Mesenchymal stem cell (in vitro differentiated cells and primary cell): Measurements from ENCODE around the gene RRP1B.

Experiments used
- DNase-seq: peaks from one replicate; pipeline ENCODE4 v3.0.0-alpha.2; 2013
- H2AFZ ChIP-seq: one replicate; pipeline ENCODE4 v1.6.1; 2013; ENCODE audit warnings: low read depth, mild to moderate bottlenecking, control low read depth, inconsistent platforms, low read length, moderate library complexity
- H2AK5ac ChIP-seq: 2 replicates; pipeline ENCODE4 v1.6.1; 2013; ENCODE audit warnings: low read length, moderate library complexity, mild to moderate bottlenecking, inconsistent platforms; ENCODE audit not compliant: severe bottlenecking
- H2BK120ac ChIP-seq: one replicate; pipeline ENCODE4 v1.6.1; 2013; ENCODE audit warnings: low read depth, mild to moderate bottlenecking, inconsistent platforms, low read length, moderate library complexity
- H2BK12ac ChIP-seq, 2 experiments: one replicate each; pipeline ENCODE4 v1.6.1; 2013; ENCODE audit warnings: inconsistent platforms in 2 of 2, low read length in 2 of 2, mild to moderate bottlenecking in 2 of 2, moderate library complexity in 2 of 2, control low read depth in 1 of 2
- H2BK15ac ChIP-seq: one replicate; pipeline ENCODE4 v1.6.1; 2013; ENCODE audit warnings: mild to moderate bottlenecking, low read depth, inconsistent platforms; ENCODE audit not compliant: poor library complexity, severe bottlenecking
- H2BK5ac ChIP-seq: 2 replicates; pipeline ENCODE4 v1.6.1; 2013; ENCODE audit warnings: low read depth, mild to moderate bottlenecking, low read length, control low read depth, inconsistent platforms; ENCODE audit not compliant: poor library complexity, severe bottlenecking
- H3K14ac ChIP-seq, 2 experiments: one replicate each; pipeline ENCODE4 v1.6.1; 2013; ENCODE audit warnings: inconsistent platforms in 2 of 2, low read length in 2 of 2, control low read depth in 1 of 2, mild to moderate bottlenecking in 1 of 2, moderate library complexity in 1 of 2
- H3K18ac ChIP-seq, 2 experiments: one replicate each; pipeline ENCODE4 v1.6.1; 2013; ENCODE audit warnings: inconsistent platforms in 2 of 2, low read length in 2 of 2, control low read depth in 1 of 2, low read depth in 1 of 2, mild to moderate bottlenecking in 1 of 2
- H3K23ac ChIP-seq, 2 experiments: one replicate each; pipeline ENCODE4 v1.6.1; 2013; ENCODE audit warnings: inconsistent platforms in 2 of 2, low read length in 2 of 2, mild to moderate bottlenecking in 2 of 2, moderate library complexity in 2 of 2, control low read depth in 1 of 2
- H3K27ac ChIP-seq: 2 replicates; pipeline ENCODE4 v1.5.1; 2013; ENCODE audit warnings: mild to moderate bottlenecking, moderate library complexity, low read length, control low read depth, inconsistent platforms; ENCODE audit not compliant: poor library complexity, severe bottlenecking
- H3K27me3 ChIP-seq, 2 experiments: 2 replicates each; pipeline versions ENCODE4 v1.6.1 to v1.7.0; 2013; ENCODE audit warnings: low read length in 2 of 2, mild to moderate bottlenecking in 2 of 2, moderate library complexity in 2 of 2, control low read depth in 1 of 2, inconsistent platforms in 1 of 2; ENCODE audit not compliant: control insufficient read depth in 1 of 2, insufficient read depth in 1 of 2
- H3K36me3 ChIP-seq, 2 experiments: 2 replicates each; pipeline versions ENCODE4 v1.6.1 to v1.7.0; 2013; ENCODE audit warnings: low read length in 2 of 2, control low read depth in 1 of 2, inconsistent platforms in 1 of 2, low read depth in 1 of 2, mild to moderate bottlenecking in 1 of 2; ENCODE audit not compliant: insufficient read depth in 2 of 2, control insufficient read depth in 1 of 2
- H3K4ac ChIP-seq, 2 experiments: one replicate each; pipeline ENCODE4 v1.6.1; 2013; ENCODE audit warnings: inconsistent platforms in 2 of 2, low read length in 2 of 2, mild to moderate bottlenecking in 2 of 2, moderate library complexity in 2 of 2, control low read depth in 1 of 2, low read depth in 1 of 2
- H3K4me1 ChIP-seq: 2 replicates; pipeline ENCODE4 v1.6.1; 2013; ENCODE audit warnings: low read depth, low read length, control low read depth; ENCODE audit not compliant: control insufficient read depth, insufficient read depth
- H3K4me2 ChIP-seq: 2 replicates; pipeline ENCODE4 v1.6.1; 2013; ENCODE audit warnings: low read length, mild to moderate bottlenecking, inconsistent platforms; ENCODE audit not compliant: poor library complexity, severe bottlenecking
- H3K4me3 ChIP-seq, 2 experiments: 2 replicates each; pipeline versions ENCODE4 v1.5.1 to v1.7.0; 2013; ENCODE audit warnings: low read length in 2 of 2, mild to moderate bottlenecking in 2 of 2, control low read depth in 1 of 2, low read depth in 1 of 2; ENCODE audit not compliant: insufficient read depth in 1 of 2
- H3K79me1 ChIP-seq: replicated peaks from 2 replicates; pipeline ENCODE4 v1.6.1; 2013; ENCODE audit warnings: mild to moderate bottlenecking, control low read depth, low read length, inconsistent platforms; ENCODE audit not compliant: poor library complexity, severe bottlenecking
- H3K9ac ChIP-seq: 2 replicates; pipeline ENCODE4 v1.7.0; 2013; ENCODE audit warnings: mild to moderate bottlenecking, low read length, moderate library complexity
- H3K9me3 ChIP-seq: 2 replicates; pipeline ENCODE4 v1.7.0; 2013; ENCODE audit warnings: mild to moderate bottlenecking, low read length; ENCODE audit not compliant: control insufficient read depth
- H4K8ac ChIP-seq: one replicate; pipeline ENCODE4 v1.6.1; 2013; ENCODE audit warnings: inconsistent platforms, mild to moderate bottlenecking, low read length, moderate library complexity
- H4K91ac ChIP-seq: one replicate; pipeline ENCODE4 v1.6.1; 2013; ENCODE audit warnings: mild to moderate bottlenecking, low read length, inconsistent platforms
- WGBS: methylation state at CpG from one replicate; pipeline ENCODE4 v1.1.7; 2013; ENCODE audit warnings: mixed read lengths; 5-methylcytosine and 5-hydroxymethylcytosine counted together

RRP1B gene

GRCh38 chr21:43734928-43735229 is 75.5 kb downstream of the RRP1B start:
- H3K27me3 ChIP-seq: no peaks in the 10 kb centered on the region
- no peak overlapping the region for H3K4me3 ChIP-seq
- H2BK120ac ChIP-seq: no peak overlapping the region
- peaks cover 8 to 41% of the 10 kb centered on the region in 2 experiments for H3K36me3 ChIP-seq
- peaks cover 58% of the 10 kb centered on the region for H3K4me1 ChIP-seq
- H3K23ac ChIP-seq: no peak overlapping the region
- no peak overlapping the region for H4K91ac ChIP-seq
- WGBS: 54% methylated on average over 7 of the region's 9 CpGs
- no peak overlapping the region for H3K9ac ChIP-seq
- H3K18ac ChIP-seq: peak overlapping the region in 1 of 2 experiments; percentile 25
- H3K9me3 ChIP-seq: no peaks in the 10 kb centered on the region
- H2BK5ac ChIP-seq: no peak overlapping the region
- H3K4ac ChIP-seq: no peak overlapping the region
- no peak overlapping the region for H2BK15ac ChIP-seq
- peaks cover 45% of the 10 kb centered on the region for H3K79me1 ChIP-seq
- H4K8ac ChIP-seq: no peak overlapping the region
- no peak overlapping the region for H3K27ac ChIP-seq
- peak overlapping the region; percentile 45 for H2AK5ac ChIP-seq
- no peak overlapping the region for H2AFZ ChIP-seq
- H2BK12ac ChIP-seq: peak overlapping the region in 1 of 2 experiments; percentile 27
- no peak overlapping the region for H3K14ac ChIP-seq
- DNase-seq: peak; percentile 35
- H3K4me2 ChIP-seq: no peak overlapping the region

- Histone ChIP-seq H3K9ac (no peak overlapping the region), H3K27me3 (no peaks in the 10 kb centered on the region), H2BK15ac (no peak overlapping the region), H3K27ac (no peak overlapping the region), H2AK5ac (no peak overlapping the region), H3K4me3 (no peak overlapping the region), H3K9me3 (no peaks in the 10 kb centered on the region), H4K91ac (peak overlapping the region; percentile 56), H3K14ac (no peak overlapping the region), H3K36me3 (peaks cover 8 to 47% of the 10 kb centered on the region in 2 experiments), H3K4me2 (no peak overlapping the region), H3K4me1 (peaks cover 62% of the 10 kb centered on the region), H2BK5ac (no peak overlapping the region), H3K23ac (no peak overlapping the region), H4K8ac (no peak overlapping the region), H2AFZ (no peak overlapping the region), H3K79me1 (peaks cover 47% of the 10 kb centered on the region), H3K4ac (no peak overlapping the region), H2BK120ac (no peak overlapping the region), H3K18ac (peak overlapping the region in 1 of 2 experiments; percentile 25), H2BK12ac (peak overlapping the region in 1 of 2 experiments; percentile 27)
- no peak for DNase-seq
- WGBS: 95% methylated on average over 21 of the region's 22 CpGs
Observed at GRCh38 chr21:43735236-43736091, 76.1 kb downstream of the RRP1B start.

DNA sequence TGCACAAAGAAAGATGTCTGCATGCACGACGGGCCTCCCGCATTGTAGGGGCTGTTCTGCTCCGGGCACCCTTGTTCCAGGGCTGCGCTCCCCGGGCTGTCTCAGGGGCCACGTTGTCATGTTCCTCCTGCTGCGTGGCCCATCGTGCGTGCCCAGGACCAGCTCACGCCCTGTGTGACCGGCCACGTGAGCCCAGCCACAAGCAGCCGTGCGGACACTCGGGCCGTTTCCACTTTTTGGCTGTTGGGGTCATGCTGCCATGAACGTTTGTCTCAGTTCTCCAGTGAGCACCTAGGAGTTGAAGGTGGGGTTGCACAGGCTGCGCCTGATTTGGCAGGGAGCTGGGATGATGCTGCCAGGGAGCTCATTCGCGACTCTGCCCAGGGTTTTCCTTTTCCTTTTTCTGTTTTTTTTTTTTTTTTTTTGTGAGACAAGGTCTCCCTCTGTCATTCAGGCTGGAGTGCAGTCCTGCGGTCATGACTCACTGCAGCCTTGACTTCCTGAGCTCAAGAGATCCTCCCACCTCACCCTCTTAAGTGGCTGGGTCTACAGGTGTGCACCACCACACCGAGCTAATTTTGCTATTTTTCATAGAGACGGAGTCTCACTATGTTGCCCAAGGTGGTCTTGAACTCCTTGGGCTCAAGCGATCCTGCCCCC is 77.0 kb downstream of the RRP1B start:
- Histone ChIP-seq H2AK5ac (no peak overlapping the region), H2AFZ (no peak overlapping the region), H2BK5ac (no peak overlapping the region), H3K4me3 (no peak overlapping the region), H2BK15ac (no peak overlapping the region), H3K27ac (no peak overlapping the region), H3K4me2 (no peak overlapping the region), H3K9me3 (no peaks in the 10 kb centered on the region), H3K23ac (no peak overlapping the region), H2BK12ac (no peak overlapping the region), H3K36me3 (peaks cover 8 to 50% of the 10 kb centered on the region in 2 experiments), H3K79me1 (peaks cover 47% of the 10 kb centered on the region), H4K8ac (no peak overlapping the region), H3K18ac (no peak overlapping the region), H3K9ac (no peak overlapping the region), H3K27me3 (no peaks in the 10 kb centered on the region), H4K91ac (no peak overlapping the region), H3K4ac (no peak overlapping the region), H3K14ac (no peak overlapping the region), H2BK120ac (no peak overlapping the region), H3K4me1 (peaks cover 64% of the 10 kb centered on the region)
- 98% methylated on average over 25 of the region's 25 CpGs for WGBS
- peak; percentile 17 for DNase-seq

GRCh38 chr21:43737158-43737950 is 78.0 kb downstream of the RRP1B start:
- Histone ChIP-seq H3K36me3 (peaks cover 11 to 57% of the 10 kb centered on the region in 2 experiments), H3K14ac (no peak overlapping the region), H2AFZ (no peak overlapping the region), H3K79me1 (peaks cover 48% of the 10 kb centered on the region), H3K9me3 (no peaks in the 10 kb centered on the region), H3K4me1 (peaks cover 59% of the 10 kb centered on the region), H2BK15ac (peak overlapping the region; percentile 37), H2BK5ac (no peak overlapping the region), H4K91ac (peak overlapping the region; percentile 6), H3K27me3 (no peaks in the 10 kb centered on the region), H2AK5ac (peak overlapping the region; percentile 70), H3K27ac (no peak overlapping the region), H3K9ac (no peak overlapping the region), H2BK120ac (no peak overlapping the region), H3K23ac (no peak overlapping the region), H4K8ac (no peak overlapping the region), H2BK12ac (no peak overlapping the region), H3K4ac (no peak overlapping the region), H3K4me2 (no peak overlapping the region), H3K18ac (no peak overlapping the region), H3K4me3 (no peak overlapping the region)
- no peak for DNase-seq
- 96% methylated on average over 35 of the region's 35 CpGs for WGBS
